NCI-H146 treated with DMSO at 0.1 percent for 48 hours (cell line): Measurements from ENCODE around the gene ULK2.
"Not testable (repeated sequence)": the region's sequence is repeated elsewhere in the genome, so short reads cannot be mapped to it uniquely, and the experiment has no call there.

Experiments
- DNase-seq: peaks from one replicate; lab custom pipeline; 2025; ENCODE audit not compliant: unreplicated experiment; lab: John Stamatoyannopoulos, UW

ULK2 gene

GRCh38 chr17:19867079-19867328 is 732 bp downstream of the ULK2 start:
- DNase-seq = peak; percentile 22

GRCh38 chr17:19865021-19865420 is 2.7 kb downstream of the ULK2 start:
- no peak for DNase-seq

- DNase-seq = not testable (repeated sequence)
Observed at GRCh38 chr17:19860647-19861177, 7.0 kb downstream of the ULK2 start.

GRCh38 chr17:19857640-19858039 is 10.1 kb downstream of the ULK2 start:
- DNase-seq = no peak

GRCh38 chr17:19833914-19834313 is 33.8 kb downstream of the ULK2 start:
- no peak for DNase-seq

- DNase-seq = no peak
Observed at GRCh38 chr17:19830061-19830460, 37.7 kb downstream of the ULK2 start.

- DNase-seq = no peak
Observed at GRCh38 chr17:19812407-19812806, 55.3 kb downstream of the ULK2 start.

GRCh38 chr17:19805006-19805405 is 62.7 kb downstream of the ULK2 start:
- DNase-seq = no peak

- DNase-seq = no peak
Observed at GRCh38 chr17:19800571-19800970, 67.2 kb downstream of the ULK2 start.

GRCh38 chr17:19799796-19800195 is 67.9 kb downstream of the ULK2 start:
- DNase-seq = no peak

- DNase-seq = no peak
Observed at GRCh38 chr17:19796457-19796856, 71.3 kb downstream of the ULK2 start.

- no peak for DNase-seq
Observed at GRCh38 chr17:19791918-19792550, 75.7 kb downstream of the ULK2 start.

- no peak for DNase-seq
Observed at GRCh38 chr17:19787733-19788357, 79.9 kb downstream of the ULK2 start.

- DNase-seq = no peak
Observed at GRCh38 chr17:19785854-19786253, 81.9 kb downstream of the ULK2 start.

GRCh38 chr17:19781488-19782458 is 86.0 kb downstream of the ULK2 start:
- no peak for DNase-seq

- no peak for DNase-seq
Observed at GRCh38 chr17:19780846-19781245, 86.9 kb downstream of the ULK2 start.

GRCh38 chr17:19773534-19773933 is 94.2 kb downstream of the ULK2 start:
- no peak for DNase-seq

GRCh38 chr17:19771971-19772630 is 95.6 kb downstream of the ULK2 start:
- no peak for DNase-seq

GRCh38 chr17:19770985-19771735 is 96.6 kb downstream of the ULK2 start:
- no peak for DNase-seq

- no peak for DNase-seq
Observed at GRCh38 chr17:19769946-19770652, 97.6 kb downstream of the ULK2 start.
